Measurements from ENCODE around the gene ZNF683. TPM values are rescaled to one million over a fixed set of nuclear protein-coding genes. Genes with fewer than 3 reads are reported as not detected.

The ZNF683 gene
- total and polyA plus RNA-seq, 4 donors, result 0.17 to 0.55 (median 0.40) TPM; not detected in 1

- Histone ChIP-seq H3K27me3 (ENCODE audit: control insufficient read depth in 3 of 3, insufficient read depth in 3 of 3, low read length in 2 of 3) (peaks cover 8 to 55% (median 50%) of the 10 kb centered on the region in 3 donors), H3K9ac (ENCODE audit: insufficient read depth in 1 of 2, low read length in 2 of 2) (no peak overlapping the region), H3K36me3 (ENCODE audit: control insufficient read depth in 4 of 4, insufficient read depth in 4 of 4, low read length in 4 of 4) (no peaks in the 10 kb centered on the region), H3K4me3 (no peak overlapping the region), H3K4me1 (ENCODE audit: control insufficient read depth in 5 of 5, insufficient read depth in 5 of 5, low read length in 5 of 5) (no peaks in the 10 kb centered on the region), H3K27ac (ENCODE audit: low read depth in 1 of 2, low read length in 1 of 2) (no peak overlapping the region), H3K9me3 (ENCODE audit: control insufficient read depth in 4 of 4, insufficient read depth in 3 of 4, low read length in 3 of 4) (peaks cover 0 to 3% (median 0%) of the 10 kb centered on the region in 4 donors)
- no peak for ATAC-seq (ENCODE audit: insufficient read depth, low FRiP score)
- WGBS, 2 donors, result 9 to 27% methylated on average over 1 of the region's 1 CpG
- TF ChIP-seq, protein P1, sequence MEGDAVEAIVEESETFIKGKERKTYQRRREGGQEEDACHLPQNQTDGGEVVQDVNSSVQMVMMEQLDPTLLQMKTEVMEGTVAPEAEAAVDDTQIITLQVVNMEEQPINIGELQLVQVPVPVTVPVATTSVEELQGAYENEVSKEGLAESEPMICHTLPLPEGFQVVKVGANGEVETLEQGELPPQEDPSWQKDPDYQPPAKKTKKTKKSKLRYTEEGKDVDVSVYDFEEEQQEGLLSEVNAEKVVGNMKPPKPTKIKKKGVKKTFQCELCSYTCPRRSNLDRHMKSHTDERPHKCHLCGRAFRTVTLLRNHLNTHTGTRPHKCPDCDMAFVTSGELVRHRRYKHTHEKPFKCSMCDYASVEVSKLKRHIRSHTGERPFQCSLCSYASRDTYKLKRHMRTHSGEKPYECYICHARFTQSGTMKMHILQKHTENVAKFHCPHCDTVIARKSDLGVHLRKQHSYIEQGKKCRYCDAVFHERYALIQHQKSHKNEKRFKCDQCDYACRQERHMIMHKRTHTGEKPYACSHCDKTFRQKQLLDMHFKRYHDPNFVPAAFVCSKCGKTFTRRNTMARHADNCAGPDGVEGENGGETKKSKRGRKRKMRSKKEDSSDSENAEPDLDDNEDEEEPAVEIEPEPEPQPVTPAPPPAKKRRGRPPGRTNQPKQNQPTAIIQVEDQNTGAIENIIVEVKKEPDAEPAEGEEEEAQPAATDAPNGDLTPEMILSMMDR (IDR thresholded peaks at IDR 0.05; ENCODE audit: control extremely low read depth, extremely low read depth), result no peak
- no peak for DNase-seq
Measured at GRCh38 chr1:26413031-26413430, 40.5 kb upstream of the ZNF683 start.

- 16 to 23% methylated on average over 9 of the region's 9 CpGs for WGBS, 2 donors
- Histone ChIP-seq H3K4me1 (ENCODE audit: control insufficient read depth in 5 of 5, insufficient read depth in 5 of 5, low read length in 5 of 5) (no peaks in the 10 kb centered on the region), H3K9ac (ENCODE audit: insufficient read depth in 1 of 2, low read length in 2 of 2) (no peak overlapping the region), H3K4me3 (no peak overlapping the region), H3K36me3 (ENCODE audit: control insufficient read depth in 4 of 4, insufficient read depth in 4 of 4, low read length in 4 of 4) (no peaks in the 10 kb centered on the region), H3K27me3 (ENCODE audit: control insufficient read depth in 3 of 3, insufficient read depth in 3 of 3, low read length in 2 of 3) (peaks cover 8 to 55% (median 50%) of the 10 kb centered on the region in 3 donors), H3K9me3 (ENCODE audit: control insufficient read depth in 4 of 4, insufficient read depth in 3 of 4, low read length in 3 of 4) (peaks cover 0 to 3% (median 0%) of the 10 kb centered on the region in 4 donors), H3K27ac (ENCODE audit: low read depth in 1 of 2, low read length in 1 of 2) (no peak overlapping the region)
- TF ChIP-seq, protein P1 (IDR thresholded peaks at IDR 0.05; ENCODE audit: control extremely low read depth, extremely low read depth), result no peak
- no peak for ATAC-seq (ENCODE audit: insufficient read depth, low FRiP score)
- DNase-seq, result no peak
Measured at GRCh38 chr1:26412180-26412840, 39.8 kb upstream of the ZNF683 start.

GRCh38 chr1:26411624-26412074 lies 39.1 kb upstream of the ZNF683 start:
- Histone ChIP-seq H3K9ac (ENCODE audit: insufficient read depth in 1 of 2, low read length in 2 of 2) (no peak overlapping the region), H3K4me1 (ENCODE audit: control insufficient read depth in 5 of 5, insufficient read depth in 5 of 5, low read length in 5 of 5) (no peaks in the 10 kb centered on the region), H3K27me3 (ENCODE audit: control insufficient read depth in 3 of 3, insufficient read depth in 3 of 3, low read length in 2 of 3) (peaks cover 8 to 55% (median 50%) of the 10 kb centered on the region in 3 donors), H3K9me3 (ENCODE audit: control insufficient read depth in 4 of 4, insufficient read depth in 3 of 4, low read length in 3 of 4) (peaks cover 0 to 3% (median 0%) of the 10 kb centered on the region in 4 donors), H3K4me3 (no peak overlapping the region), H3K36me3 (ENCODE audit: control insufficient read depth in 4 of 4, insufficient read depth in 4 of 4, low read length in 4 of 4) (no peaks in the 10 kb centered on the region), H3K27ac (ENCODE audit: low read depth in 1 of 2, low read length in 1 of 2) (no peak overlapping the region)
- ATAC-seq (ENCODE audit: insufficient read depth, low FRiP score), result no peak
- 8% methylated on average over 20 of the region's 20 CpGs for WGBS, 2 donors
- TF ChIP-seq, protein P1 (IDR thresholded peaks at IDR 0.05; ENCODE audit: control extremely low read depth, extremely low read depth), result no peak
- no peak for DNase-seq

Measured in lung (tissue), 12 donors.